HG02763 (cell line): Measurements from ENCODE around the gene MAML2.

ENCODE experiments used
- ATAC-seq: cut with Tn5 transposase; IDR thresholded peaks from one replicate; pipeline ENCODE4 v1.9.1; 2021; ENCODE audit warnings: mild to moderate bottlenecking, moderate library complexity; ENCODE audit not compliant: unreplicated experiment

Gene MAML2

GRCh38 chr11:96318850-96319249 is 24.1 kb downstream of the MAML2 start:
- no peak for ATAC-seq

DNA sequence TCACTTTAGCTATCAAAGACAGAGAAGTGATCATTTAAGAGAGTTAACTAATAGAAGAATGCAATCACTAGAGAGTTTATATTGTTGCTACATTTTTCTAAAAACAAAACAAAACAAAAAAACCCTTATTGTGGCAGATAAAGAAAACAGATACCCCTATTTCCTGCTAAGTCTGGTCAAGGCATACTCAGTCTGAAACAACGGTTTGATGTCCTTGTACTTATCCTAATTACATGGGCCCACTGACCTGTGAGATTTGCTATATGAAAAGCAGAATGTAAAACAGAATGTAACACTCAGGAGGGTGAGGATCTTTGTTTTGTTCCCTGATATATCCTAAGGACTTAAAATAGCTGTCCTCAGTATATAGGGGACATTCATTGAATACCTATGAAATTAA is 24.6 kb downstream of the MAML2 start:
- no peak for ATAC-seq

- ATAC-seq, result no peak
Measured at GRCh38 chr11:96317985-96318384, 25.0 kb downstream of the MAML2 start.

DNA sequence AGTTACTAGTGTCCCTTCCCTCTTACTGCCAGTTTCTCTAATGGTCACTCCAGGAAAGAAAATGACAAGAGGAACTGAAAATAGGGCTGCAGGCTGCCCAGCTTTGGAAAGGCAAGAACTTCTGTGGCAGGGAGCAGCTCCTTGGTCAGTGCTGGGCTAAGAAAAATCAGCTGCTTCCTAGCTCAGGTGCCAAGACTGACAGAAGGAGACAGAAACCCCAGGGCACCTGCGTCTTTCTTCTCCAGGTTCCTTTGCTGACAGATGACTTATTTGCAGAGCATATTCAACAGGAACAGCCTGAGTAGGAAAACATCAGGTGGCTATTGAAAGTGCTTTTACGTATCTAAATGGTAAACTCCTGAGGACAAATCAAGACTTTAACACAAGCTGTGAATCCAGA is 25.4 kb downstream of the MAML2 start:
- no peak for ATAC-seq

- ATAC-seq, result no peak
Measured at GRCh38 chr11:96316869-96317268, 26.1 kb downstream of the MAML2 start.

DNA sequence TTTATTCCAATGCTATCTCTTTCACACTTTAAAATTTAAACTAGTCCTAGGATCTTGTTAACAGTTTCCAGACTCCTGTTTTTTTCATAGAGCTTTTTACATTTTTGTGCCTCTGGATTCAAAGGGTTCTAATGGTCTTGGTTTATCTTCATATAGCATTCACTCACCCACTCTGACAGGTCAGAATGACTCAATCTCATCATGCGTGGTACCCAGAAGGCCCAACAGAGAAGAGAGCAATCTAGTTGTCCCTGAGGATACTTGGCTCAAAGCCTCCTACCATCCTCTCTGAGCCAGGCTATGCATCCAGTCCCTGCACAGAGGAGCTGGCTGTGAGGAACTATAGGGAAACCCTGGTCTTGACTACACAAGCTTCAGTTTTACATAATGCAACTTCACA is 27.5 kb downstream of the MAML2 start:
- ATAC-seq, result no peak

GRCh38 chr11:96314326-96315020 is 28.5 kb downstream of the MAML2 start:
- ATAC-seq, result no peak

- ATAC-seq, result no peak
Measured at GRCh38 chr11:96313163-96313562, 29.8 kb downstream of the MAML2 start.

DNA sequence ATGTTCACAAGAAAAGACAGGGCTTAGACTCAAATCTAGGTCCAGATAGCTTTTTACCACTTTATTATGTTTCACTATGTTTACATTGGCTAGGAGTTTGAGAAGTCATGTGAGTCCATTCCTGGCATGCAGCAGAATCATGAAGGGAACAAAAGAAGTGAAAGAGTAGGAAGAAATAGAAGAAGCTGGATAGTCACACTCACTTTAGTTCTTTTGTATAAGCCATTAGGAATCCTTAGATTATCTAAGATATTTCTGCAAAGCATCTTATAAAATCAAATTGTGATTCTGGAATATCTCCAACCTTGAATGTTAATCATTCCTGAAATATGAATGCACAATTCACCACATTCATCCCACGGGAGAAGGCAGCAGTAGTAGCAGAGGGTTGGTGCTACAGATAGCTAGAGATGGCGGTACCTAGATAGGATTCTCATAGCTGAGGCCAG is 31.9 kb downstream of the MAML2 start:
- no peak for ATAC-seq

DNA sequence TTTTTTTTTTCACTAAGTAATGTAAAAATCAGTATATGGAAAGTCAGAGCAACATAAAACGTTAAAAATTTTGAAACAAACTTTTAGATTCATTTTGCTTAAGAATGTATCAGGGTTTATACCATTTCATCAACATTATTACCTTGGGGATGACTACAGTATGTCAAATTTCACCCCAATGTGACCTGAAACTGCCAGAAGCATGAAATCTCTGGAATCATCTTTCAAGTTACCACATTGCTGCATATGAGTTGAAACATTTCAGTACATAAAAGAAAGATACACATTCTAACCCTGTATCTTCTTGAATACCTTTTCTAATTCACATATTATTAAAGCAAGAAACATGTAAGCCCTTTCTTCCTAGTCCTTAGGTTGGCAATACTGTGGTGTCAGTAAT is 32.8 kb downstream of the MAML2 start:
- no peak for ATAC-seq

- ATAC-seq, result no peak
Measured at GRCh38 chr11:96309643-96310017, 33.4 kb downstream of the MAML2 start.

GRCh38 chr11:96309016-96309642 is 33.9 kb downstream of the MAML2 start:
- no peak for ATAC-seq

DNA sequence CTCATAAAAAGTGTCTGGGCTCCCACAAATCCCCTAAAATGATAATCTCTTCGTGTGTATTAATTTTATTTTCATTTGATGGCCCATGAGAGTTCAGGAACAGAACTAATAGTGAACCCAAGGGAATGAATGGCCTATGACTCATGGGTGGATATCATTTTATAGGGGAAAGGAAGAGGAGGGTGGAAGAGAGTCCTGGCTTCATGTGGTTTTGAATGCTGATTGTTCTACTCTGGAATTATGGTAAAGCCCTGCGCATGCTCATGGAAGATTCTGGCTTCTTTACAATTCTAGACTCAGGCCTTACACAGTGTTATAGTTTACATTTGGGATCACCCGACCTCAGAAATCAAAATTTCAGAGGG is 35.2 kb downstream of the MAML2 start:
- no peak for ATAC-seq

DNA sequence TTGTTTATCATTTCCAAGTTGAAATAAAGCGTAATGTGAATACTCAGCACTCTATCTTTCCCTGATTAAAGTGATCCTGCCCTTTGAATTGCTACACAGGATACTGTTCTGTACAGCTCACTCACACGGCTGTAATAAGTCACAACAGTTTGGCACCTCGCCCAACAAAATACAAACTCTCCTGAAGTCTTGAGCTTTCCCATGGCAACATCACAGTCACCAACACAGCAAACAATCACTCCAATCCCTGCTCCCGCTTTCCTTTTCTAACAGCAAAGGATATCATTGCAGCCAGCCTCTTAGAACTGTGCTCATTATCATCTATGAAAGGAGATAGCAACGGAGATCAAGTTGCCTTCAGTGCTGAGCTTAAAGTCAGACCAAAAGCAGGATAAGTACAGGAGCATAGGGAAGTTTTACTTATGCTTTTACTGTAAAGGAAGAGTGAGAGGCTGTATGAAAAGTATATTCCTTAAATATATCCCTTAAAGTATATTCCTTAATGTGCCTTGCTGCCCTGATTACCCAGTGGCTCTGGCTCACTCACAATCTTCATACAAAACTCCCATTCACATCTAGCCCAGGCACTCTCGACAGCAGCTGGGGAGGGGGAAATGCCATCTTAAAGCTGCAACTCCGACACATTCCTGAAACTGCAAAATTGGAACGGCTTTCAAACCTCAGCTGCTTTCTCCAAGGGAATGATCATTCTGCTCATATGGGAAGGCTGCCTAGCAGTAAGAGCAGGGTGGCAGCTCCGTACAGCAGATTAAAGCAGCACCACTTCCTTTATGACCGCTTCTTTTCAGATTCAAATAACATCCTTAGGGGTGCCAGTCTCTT is 35.8 kb downstream of the MAML2 start:
- ATAC-seq, result no peak

GRCh38 chr11:96306600-96306932 is 36.4 kb downstream of the MAML2 start:
- no peak for ATAC-seq

GRCh38 chr11:96306071-96306470 is 36.9 kb downstream of the MAML2 start:
- ATAC-seq, result no peak

- no peak for ATAC-seq
Measured at GRCh38 chr11:96303980-96304379, 39.0 kb downstream of the MAML2 start.

DNA sequence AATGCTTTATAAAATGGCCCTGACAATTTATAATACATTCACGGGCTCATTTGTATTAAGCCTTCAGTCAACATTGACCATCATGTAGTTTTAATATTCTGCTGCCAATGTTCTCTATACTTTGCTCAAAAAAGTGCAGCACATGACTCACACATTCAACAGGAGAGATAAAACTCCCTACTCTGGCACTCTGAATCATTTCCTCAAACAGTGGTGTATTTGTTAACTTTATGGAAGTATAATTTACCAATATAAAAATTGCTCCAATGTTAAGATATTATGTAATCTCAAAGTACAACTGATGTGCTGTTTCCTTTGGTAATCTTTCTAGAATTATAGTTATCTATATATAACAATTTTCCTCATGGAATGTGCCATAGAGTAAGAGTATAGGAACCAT is 39.9 kb downstream of the MAML2 start:
- no peak for ATAC-seq

DNA sequence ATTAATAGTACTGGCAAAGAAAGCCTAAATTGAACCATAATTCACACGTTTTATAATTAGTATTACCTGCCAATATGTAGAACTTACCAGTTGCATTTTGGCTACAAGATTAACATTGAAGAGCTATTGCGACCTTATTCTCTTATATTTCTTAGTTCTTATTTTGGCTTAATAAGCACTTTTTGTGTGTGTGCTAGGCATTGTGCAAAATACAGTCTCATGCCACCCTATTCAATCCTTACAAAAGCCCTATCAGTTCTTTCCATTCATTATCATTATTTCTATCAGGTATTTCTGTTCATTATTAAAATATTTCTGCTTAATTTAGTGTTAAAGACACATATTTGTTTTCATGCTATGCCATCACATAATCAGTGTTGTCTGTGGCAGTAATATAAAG is 41.2 kb downstream of the MAML2 start:
- ATAC-seq, result no peak

GRCh38 chr11:96299155-96299888 is 43.7 kb downstream of the MAML2 start:
- ATAC-seq, result no peak

DNA sequence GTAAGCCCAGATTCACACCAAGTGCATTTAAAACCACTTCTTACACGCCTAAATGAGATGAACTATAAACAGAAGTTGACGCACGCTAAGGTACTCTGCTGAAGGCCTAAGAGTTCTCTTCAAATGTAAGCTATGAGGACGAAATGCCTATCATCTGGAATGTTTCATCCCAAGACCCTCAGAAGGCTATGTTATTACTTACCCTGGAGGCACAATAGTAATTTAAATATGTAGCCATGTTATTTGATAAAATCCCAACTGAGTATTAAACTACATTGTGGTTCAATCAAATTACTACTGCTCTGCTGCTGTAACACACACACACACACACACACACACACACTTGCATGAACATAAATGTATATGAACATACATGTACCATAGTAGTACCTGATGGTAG is 47.6 kb downstream of the MAML2 start:
- ATAC-seq, result no peak
